Middle frontal gyrus (tissue), 1 donor: ENCODE results near the gene LCA5L.
"Not testable (repeated sequence)": the region's sequence is repeated elsewhere in the genome, so short reads cannot be mapped to it uniquely, and the experiment has no call there.

ENCODE experiments used
- DNase-seq: peaks from one replicate; pipeline ENCODE4 v3.0.0-alpha.2; 2015; ENCODE audit warnings: low spot score; ENCODE audit errors: extremely low spot score

Gene LCA5L

GRCh38 chr21:39452207-39452969 lies 6.8 kb upstream of the LCA5L start:
- DNase-seq: no peak

GRCh38 chr21:39451332-39452206 lies 6.0 kb upstream of the LCA5L start, which contains the start of gene SH3BGR:
SH3BGR (plus strand) TSS chr21:39451970; CDS start chr21:39452097, 127 bp downstream.
- DNase-seq: no peak

- DNase-seq: no peak
These were observed 1.7 kb upstream of the LCA5L start for GRCh38 chr21:39447264-39447663.

- DNase-seq: no peak
These were observed 977 bp downstream of the LCA5L start for GRCh38 chr21:39444421-39445180.

- DNase-seq: no peak
These were observed 3.8 kb downstream of the LCA5L start for GRCh38 chr21:39441502-39442475.

GRCh38 chr21:39439232-39439631 lies 6.3 kb downstream of the LCA5L start:
- no peak for DNase-seq

- no peak for DNase-seq
These were observed 10.6 kb downstream of the LCA5L start for GRCh38 chr21:39434950-39435349.

- DNase-seq: no peak
These were observed 14.6 kb downstream of the LCA5L start for GRCh38 chr21:39430954-39431353.

GRCh38 chr21:39430457-39430856 lies 15.1 kb downstream of the LCA5L start:
- DNase-seq: no peak

GRCh38 chr21:39430016-39430415 lies 15.6 kb downstream of the LCA5L start:
- DNase-seq: no peak

GRCh38 chr21:39429445-39429844 lies 16.1 kb downstream of the LCA5L start:
- no peak for DNase-seq

GRCh38 chr21:39422527-39423241 lies 22.9 kb downstream of the LCA5L start:
- no peak for DNase-seq

- not testable (repeated sequence) for DNase-seq
These were observed 26.4 kb downstream of the LCA5L start for GRCh38 chr21:39419204-39419603.

- DNase-seq: no peak
These were observed 39.5 kb downstream of the LCA5L start for GRCh38 chr21:39406065-39406464.

- no peak for DNase-seq
These were observed 45.4 kb downstream of the LCA5L start for GRCh38 chr21:39400173-39400572.

- no peak for DNase-seq
These were observed 47.8 kb downstream of the LCA5L start for GRCh38 chr21:39397646-39398385.

GRCh38 chr21:39392981-39393380 lies 52.6 kb downstream of the LCA5L start:
- no peak for DNase-seq

- DNase-seq: no peak
These were observed 55.3 kb downstream of the LCA5L start for GRCh38 chr21:39390212-39390765.

- DNase-seq: no peak
These were observed 56.8 kb downstream of the LCA5L start for GRCh38 chr21:39388811-39389155.
